ENCODE data around the gene CIAO3. TPM values are rescaled to one million over a fixed set of nuclear protein-coding genes. Genes with fewer than 3 reads are reported as not detected.

CIAO3 gene
- total RNA-seq, 1 donor from 2014 or later, result 46.0 TPM

GRCh38 chr16:763369-764183 is 22.8 kb upstream of the CIAO3 start:
- Mint-ChIP-seq H3K9me3 (no peaks in the 10 kb centered on the region), H3K27ac (no peak overlapping the region), H3K4me3 (no peak overlapping the region), H3K36me3 (no peaks in the 10 kb centered on the region), H3K27me3 (ENCODE audit: low read depth) (no peaks in the 10 kb centered on the region), H3K4me1 (peaks cover 20% of the 10 kb centered on the region)
- TF ChIP-seq, protein P1, sequence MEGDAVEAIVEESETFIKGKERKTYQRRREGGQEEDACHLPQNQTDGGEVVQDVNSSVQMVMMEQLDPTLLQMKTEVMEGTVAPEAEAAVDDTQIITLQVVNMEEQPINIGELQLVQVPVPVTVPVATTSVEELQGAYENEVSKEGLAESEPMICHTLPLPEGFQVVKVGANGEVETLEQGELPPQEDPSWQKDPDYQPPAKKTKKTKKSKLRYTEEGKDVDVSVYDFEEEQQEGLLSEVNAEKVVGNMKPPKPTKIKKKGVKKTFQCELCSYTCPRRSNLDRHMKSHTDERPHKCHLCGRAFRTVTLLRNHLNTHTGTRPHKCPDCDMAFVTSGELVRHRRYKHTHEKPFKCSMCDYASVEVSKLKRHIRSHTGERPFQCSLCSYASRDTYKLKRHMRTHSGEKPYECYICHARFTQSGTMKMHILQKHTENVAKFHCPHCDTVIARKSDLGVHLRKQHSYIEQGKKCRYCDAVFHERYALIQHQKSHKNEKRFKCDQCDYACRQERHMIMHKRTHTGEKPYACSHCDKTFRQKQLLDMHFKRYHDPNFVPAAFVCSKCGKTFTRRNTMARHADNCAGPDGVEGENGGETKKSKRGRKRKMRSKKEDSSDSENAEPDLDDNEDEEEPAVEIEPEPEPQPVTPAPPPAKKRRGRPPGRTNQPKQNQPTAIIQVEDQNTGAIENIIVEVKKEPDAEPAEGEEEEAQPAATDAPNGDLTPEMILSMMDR (IDR thresholded peaks at IDR 0.05; ENCODE audit: unreplicated experiment), result no peak
- DNase-seq (ENCODE audit: low spot score in 2 of 2, unreplicated experiment in 2 of 2), result no peak

- no peak overlapping the region for H3K27ac Mint-ChIP-seq
- peaks cover 20% of the 10 kb centered on the region for H3K4me1 Mint-ChIP-seq
- no peak for DNase-seq (ENCODE audit: low spot score in 2 of 2, unreplicated experiment in 2 of 2)
- TF ChIP-seq, protein P1 (IDR thresholded peaks at IDR 0.05; ENCODE audit: unreplicated experiment), result no peak
- no peak overlapping the region for H3K4me3 Mint-ChIP-seq
- no peaks in the 10 kb centered on the region for H3K36me3 Mint-ChIP-seq
- H3K27me3 Mint-ChIP-seq (ENCODE audit: low read depth), result no peaks in the 10 kb centered on the region
- no peaks in the 10 kb centered on the region for H3K9me3 Mint-ChIP-seq
These were observed 21.9 kb upstream of the CIAO3 start for GRCh38 chr16:762595-763268.

- TF ChIP-seq, protein P1 (IDR thresholded peaks at IDR 0.05; ENCODE audit: unreplicated experiment), result no peak
- peak overlapping the region; percentile 50 for H3K27ac Mint-ChIP-seq
- H3K36me3 Mint-ChIP-seq, result no peaks in the 10 kb centered on the region
These were observed 21.1 kb upstream of the CIAO3 start for GRCh38 chr16:761625-762513.

GRCh38 chr16:760545-761343 is 19.9 kb upstream of the CIAO3 start, which contains the start of gene MSLN:
Gene MSLN (plus strand): TSS chr16:760734. CDS start chr16:762681, 1,947 bp downstream.
- no peak for DNase-seq (ENCODE audit: low spot score in 2 of 2, unreplicated experiment in 2 of 2)
- Mint-ChIP-seq H3K4me1 (peaks cover 20% of the 10 kb centered on the region), H3K27ac (peak within 1 kb of the TSS; percentile 97), H3K4me3 (peak within 1 kb of the TSS; percentile 20), H3K36me3 (no peaks in the 10 kb centered on the region), H3K9me3 (peaks cover 5% of the 10 kb centered on the region), H3K27me3 (ENCODE audit: low read depth) (no peaks in the 10 kb centered on the region)
- TF ChIP-seq, protein P1 (IDR thresholded peaks at IDR 0.05; ENCODE audit: unreplicated experiment), result no peak

More at GRCh38 chr16:761625-762513, 21.1 kb upstream of the CIAO3 start:
- no peak for DNase-seq (ENCODE audit: low spot score in 2 of 2, unreplicated experiment in 2 of 2)
- Mint-ChIP-seq H3K27me3 (ENCODE audit: low read depth) (no peaks in the 10 kb centered on the region), H3K4me3 (no peak overlapping the region), H3K9me3 (no peaks in the 10 kb centered on the region), H3K4me1 (peaks cover 20% of the 10 kb centered on the region)

- no peak for DNase-seq (ENCODE audit: low spot score in 2 of 2, unreplicated experiment in 2 of 2)
- Mint-ChIP-seq H3K4me1 (peaks cover 20% of the 10 kb centered on the region), H3K36me3 (no peaks in the 10 kb centered on the region), H3K27me3 (ENCODE audit: low read depth) (no peaks in the 10 kb centered on the region), H3K4me3 (no peak overlapping the region), H3K27ac (peak overlapping the region; percentile 97), H3K9me3 (peaks cover 5% of the 10 kb centered on the region)
- TF ChIP-seq, protein P1 (IDR thresholded peaks at IDR 0.05; ENCODE audit: unreplicated experiment), result no peak
These were observed 19.3 kb upstream of the CIAO3 start for GRCh38 chr16:760065-760464.

All from mesothelial cell of epicardium (in vitro differentiated cells).